Activated CD8-positive, alpha-beta memory T cell treated with anti-CD3 and anti-CD28 coated beads for 36 hours (primary cell): ENCODE measurements around the gene DNAH3. TPM values are rescaled to one million over a fixed set of nuclear protein-coding genes. Genes with fewer than 3 reads are reported as not detected.
"Not testable (repeated sequence)": the region's sequence is repeated elsewhere in the genome, so short reads cannot be mapped to it uniquely, and the experiment has no call there.

Experiments used
- CTCF ChIA-PET: fragments of 350-600 bp; sonication (Branson Sonifier 250); formaldehyde crosslinking; loops from one replicate; lab custom pipeline; 2021; ENCODE audit warnings: antibody characterized with exemption; lab: Charles Lee
- POLR2A ChIA-PET: fragments of 350-600 bp; sonication (Branson Sonifier 250); formaldehyde crosslinking; loops from one replicate; lab custom pipeline; 2021; ENCODE audit warnings: antibody characterized with exemption; lab: Charles Lee
- total RNA-seq, 2 experiments: library from RNA; stranded (reverse); gene quantifications; one replicate each; pipeline ENCODE4 v1.2.3, GENCODE V29; 2021

Gene DNAH3
- total RNA-seq, 2 experiments from 2014 or later, result 0.02 TPM

DNA sequence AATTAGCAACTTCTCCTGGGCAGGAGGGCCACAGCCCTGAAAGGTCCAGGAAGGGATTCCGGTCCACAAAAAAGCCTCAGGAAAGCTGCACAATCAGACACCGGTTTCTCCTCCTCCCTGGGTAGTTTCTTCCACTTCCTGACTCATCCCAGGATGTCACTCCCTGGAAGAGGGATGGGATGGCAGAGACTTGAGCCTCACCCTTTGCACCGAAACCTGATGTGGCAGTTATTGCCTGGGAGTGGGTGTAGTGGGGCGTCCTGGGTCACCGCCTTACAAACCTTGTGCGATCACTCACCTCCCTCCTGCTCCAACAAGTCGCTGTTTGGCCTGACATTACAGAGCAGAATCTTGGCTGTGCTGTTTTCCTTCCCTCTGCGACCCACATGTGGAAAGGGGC lies 179.2 kb downstream of the DNAH3 start:
- ChIA-PET CTCF (no interaction called here), POLR2A (no interaction called here)

DNA sequence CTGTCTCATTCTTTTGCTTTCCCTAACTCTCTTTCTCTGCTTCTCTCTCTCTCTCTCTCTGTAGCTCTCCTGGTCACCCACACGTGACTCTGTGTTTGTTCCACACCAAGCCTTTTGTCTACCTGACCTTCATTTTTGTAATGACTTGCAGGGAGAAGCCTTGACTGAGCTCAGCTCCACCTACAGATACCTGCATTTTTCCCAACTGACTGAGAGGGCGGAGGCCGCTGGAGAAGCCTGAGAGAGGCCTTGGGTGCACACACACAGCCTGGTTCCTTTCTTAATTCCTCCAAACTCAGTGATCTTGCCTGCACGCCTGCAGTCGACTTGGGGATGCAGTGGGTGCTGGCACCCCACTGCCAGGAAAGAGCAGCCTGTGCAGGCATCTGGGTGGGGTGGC lies 181.3 kb downstream of the DNAH3 start:
- POLR2A ChIA-PET, result interaction anchor here (0.6 kb wide), 1 partner anchor 34 kb away, joined by 3 read pairs; no protein-coding TSS in a partner anchor
- CTCF ChIA-PET, result no interaction called here

DNA sequence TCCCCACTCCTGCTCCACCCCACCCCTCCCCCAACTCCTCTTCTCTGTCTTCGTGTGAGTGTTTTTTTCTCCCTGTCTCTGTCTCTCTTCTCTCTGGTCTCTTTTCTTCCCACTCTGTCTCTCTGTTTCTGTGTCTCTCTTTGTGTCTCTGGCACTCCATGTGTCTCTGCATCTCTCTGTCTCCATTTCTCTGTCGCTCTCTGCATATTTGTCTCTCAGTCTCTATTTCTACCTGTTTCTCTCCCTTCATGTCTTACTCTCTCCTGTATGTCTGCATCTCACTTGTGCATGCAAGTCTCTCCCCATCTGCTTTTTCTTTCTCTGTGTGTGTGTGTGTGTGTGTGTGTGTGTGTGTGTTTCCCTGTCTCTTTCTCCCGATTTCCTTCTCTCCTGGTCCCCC lies 181.9 kb downstream of the DNAH3 start:
- ChIA-PET POLR2A (no interaction called here), CTCF (no interaction called here)

DNA sequence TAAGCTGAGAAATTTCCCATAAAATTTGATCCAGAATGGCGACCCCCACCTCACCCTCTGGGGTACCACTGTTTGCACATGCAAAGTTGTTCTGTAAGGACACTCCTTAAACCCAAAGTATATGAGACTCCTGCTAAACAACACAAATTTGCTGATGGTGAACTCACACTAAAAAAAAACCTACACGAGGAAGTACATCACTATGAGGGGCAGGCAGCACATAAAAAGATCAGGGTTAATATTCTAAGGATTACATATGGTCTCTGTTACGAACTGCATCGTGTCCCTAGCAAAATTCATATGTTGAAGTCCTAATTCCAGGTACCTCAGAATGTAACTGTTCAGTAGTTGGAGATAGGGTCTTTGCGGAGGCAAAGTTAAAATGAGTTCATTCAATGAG lies 189.7 kb downstream of the DNAH3 start:
- ChIA-PET CTCF (interaction anchor here (0.9 kb wide), 1 partner anchor 41 kb away, joined by 3 read pairs; no protein-coding TSS in a partner anchor), POLR2A (interaction anchor here (0.6 kb wide), 1 partner anchor 21 kb away, joined by 4 read pairs; no protein-coding TSS in a partner anchor)

- POLR2A ChIA-PET, result no interaction called here
- CTCF ChIA-PET, result no interaction called here
These were observed 193.5 kb downstream of the DNAH3 start for GRCh38 chr16:20957153-20957552.

GRCh38 chr16:20956319-20956718 lies 194.3 kb downstream of the DNAH3 start:
- POLR2A ChIA-PET, result no interaction called here

DNA sequence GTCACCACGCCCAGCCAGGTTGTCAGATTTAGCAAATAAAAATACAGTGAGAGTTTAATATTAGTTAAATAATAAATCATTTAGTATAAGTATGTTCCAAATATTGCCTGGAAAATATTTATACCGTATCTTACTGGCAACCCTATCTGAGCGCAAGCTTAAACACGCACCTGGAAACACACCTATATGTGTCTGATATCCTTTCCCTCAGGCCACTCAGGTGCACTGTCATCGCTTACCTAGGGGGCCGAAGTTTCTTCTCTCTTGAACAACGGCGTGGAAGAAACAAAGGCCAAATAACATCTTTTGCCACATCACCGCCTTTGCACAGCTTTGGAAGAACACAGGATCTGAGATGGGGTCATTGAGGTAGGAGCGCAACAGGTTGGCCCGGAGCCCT lies 196.1 kb downstream of the DNAH3 start:
- POLR2A ChIA-PET, result no interaction called here

More at GRCh38 chr16:20956319-20956718, 194.3 kb downstream of the DNAH3 start:
- CTCF ChIA-PET, result no interaction called here

DNA sequence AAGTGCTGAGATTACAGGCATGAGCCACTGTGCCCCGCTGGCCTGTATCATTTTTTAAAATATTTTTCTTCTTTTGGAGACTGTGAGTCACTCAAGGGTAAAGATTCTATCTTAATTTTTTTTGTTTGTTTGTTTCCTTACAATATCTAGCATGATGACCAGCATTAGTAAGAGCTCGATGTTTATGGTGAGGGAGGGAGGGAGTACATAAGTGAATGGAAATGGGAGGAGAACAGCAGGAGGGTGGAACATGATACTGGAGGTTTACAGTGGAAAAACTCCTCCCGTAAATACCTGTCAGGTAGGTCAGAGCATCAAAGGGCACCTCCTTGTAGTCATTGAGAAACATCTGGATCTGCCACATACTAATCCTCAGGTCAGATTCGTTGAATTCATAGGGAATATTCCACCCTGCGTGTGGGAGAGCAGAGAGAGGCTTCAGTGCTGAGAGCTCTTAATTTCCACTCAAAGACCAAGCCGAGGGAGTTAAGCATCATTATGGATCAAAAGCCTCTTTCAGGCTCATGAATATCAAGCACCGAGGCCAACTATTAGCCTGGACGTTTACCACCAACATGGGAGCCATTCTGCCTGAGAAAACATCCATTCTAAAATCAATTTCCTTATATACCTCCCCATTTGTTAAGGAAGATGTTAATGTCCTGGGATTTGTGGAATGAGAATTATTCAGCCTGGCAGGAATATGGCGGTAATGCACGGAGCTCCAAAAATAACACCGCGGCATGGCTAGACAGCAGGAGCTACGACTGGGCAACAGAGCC lies 198.3 kb downstream of the DNAH3 start:
- POLR2A ChIA-PET, result no interaction called here
- CTCF ChIA-PET, result interaction anchor here (0.7 kb wide), 1 partner anchor 102 kb away, joined by 3 read pairs; no protein-coding TSS in a partner anchor

More for the DNA sequence above, 196.1 kb downstream of the DNAH3 start:
- CTCF ChIA-PET, result interaction anchor here (0.7 kb wide), 1 partner anchor 11 kb away, joined by 3 read pairs; no protein-coding TSS in a partner anchor

- CTCF ChIA-PET, result no interaction called here
- POLR2A ChIA-PET, result no interaction called here
These were observed 200.4 kb downstream of the DNAH3 start for GRCh38 chr16:20950294-20950693.

DNA sequence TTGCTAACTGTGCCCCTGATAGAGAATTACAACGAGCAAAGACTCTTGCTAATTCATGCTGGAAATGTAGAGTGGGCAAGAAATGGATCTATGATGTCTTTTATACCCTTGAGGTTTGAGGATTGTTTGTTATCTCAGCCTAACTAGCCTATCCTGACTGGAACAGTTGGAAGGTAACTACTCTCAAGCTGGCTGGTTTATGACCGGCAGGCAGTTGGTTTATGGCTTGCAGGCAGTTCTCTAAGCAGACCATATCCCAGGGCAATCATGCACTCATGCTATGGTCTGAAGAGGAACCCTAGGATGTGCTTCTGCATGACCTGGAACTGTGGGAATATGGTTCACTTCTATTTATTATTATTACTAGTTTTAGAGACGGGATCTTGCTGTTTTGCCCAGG lies 201.0 kb downstream of the DNAH3 start:
- ChIA-PET POLR2A (no interaction called here), CTCF (no interaction called here)

GRCh38 chr16:20948444-20948843 lies 202.2 kb downstream of the DNAH3 start:
- ChIA-PET CTCF (no interaction called here), POLR2A (interaction anchor here (0.7 kb wide), 1 partner anchor 43 kb away, joined by 3 read pairs; no protein-coding TSS in a partner anchor)

- ChIA-PET CTCF (no interaction called here), POLR2A (no interaction called here)
These were observed 204.5 kb downstream of the DNAH3 start for GRCh38 chr16:20946015-20946629.

DNA sequence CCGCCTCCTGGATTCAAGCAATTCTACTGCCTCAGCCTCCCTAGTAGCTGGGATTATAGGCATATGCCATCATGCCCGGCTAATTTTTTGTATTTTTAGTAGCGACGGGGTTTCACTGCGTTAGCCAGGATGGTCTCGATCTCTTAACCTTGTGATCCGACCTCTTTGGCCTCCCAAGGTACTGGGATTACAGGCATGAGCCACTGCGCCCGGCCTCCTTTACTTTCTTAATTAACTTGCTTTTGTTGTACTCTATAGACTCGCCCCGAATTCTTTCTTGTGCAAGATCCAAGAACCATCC lies 205.1 kb downstream of the DNAH3 start:
- CTCF ChIA-PET, POLR2A ChIA-PET: not testable (repeated sequence)

GRCh38 chr16:20944861-20945574 lies 205.6 kb downstream of the DNAH3 start:
- POLR2A ChIA-PET, result interaction anchor here (0.6 kb wide), 1 partner anchor 34 kb away, joined by 3 read pairs; no protein-coding TSS in a partner anchor
- CTCF ChIA-PET, result interaction anchor here (0.7 to 1.0 kb wide), 2 partner anchors 98 to 157 kb away, joined by 3 read pairs; no protein-coding TSS in a partner anchor

GRCh38 chr16:20942256-20942655 lies 208.4 kb downstream of the DNAH3 start:
- ChIA-PET CTCF (interaction anchor here (2.1 kb wide), 1 partner anchor 92 kb away, joined by 6 read pairs; no protein-coding TSS in a partner anchor), POLR2A (no interaction called here)

GRCh38 chr16:20941636-20941926 lies 209.1 kb downstream of the DNAH3 start:
- ChIA-PET CTCF (no interaction called here), POLR2A (no interaction called here)

DNA sequence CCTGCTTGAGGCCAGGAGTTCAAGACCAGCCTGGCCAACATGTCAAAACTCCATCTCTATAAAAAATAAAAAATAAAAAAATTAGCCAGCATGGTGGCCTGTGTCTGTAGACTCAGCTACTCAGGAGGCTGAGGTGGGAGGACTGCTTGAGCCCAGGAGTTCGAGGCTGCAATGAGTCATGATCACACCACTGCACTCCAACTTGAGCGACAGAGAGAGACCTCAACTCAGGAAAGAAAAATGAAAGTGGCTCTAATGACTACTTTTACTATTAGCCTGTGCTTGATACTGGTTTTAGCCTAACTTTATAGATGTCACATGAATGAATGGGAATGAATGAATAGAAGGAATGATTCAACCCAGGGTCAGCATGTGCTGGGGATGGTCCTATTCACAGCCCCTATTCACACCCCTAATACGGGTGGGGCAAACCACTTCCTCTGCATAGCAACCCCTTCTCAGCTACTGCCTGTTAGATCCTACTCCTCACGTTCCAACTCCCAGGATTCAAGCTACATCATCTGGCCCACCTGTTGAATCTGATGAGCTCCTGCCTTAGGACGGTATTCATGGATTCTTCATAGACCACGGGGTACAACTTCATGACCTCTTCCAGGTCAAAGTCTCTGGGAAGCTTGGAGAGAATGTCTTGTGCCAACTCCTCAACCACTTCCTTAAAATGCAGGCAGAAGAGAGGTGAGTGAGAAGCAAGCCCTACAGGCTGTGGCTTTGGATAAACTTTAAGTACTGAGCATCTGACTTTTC lies 209.6 kb downstream of the DNAH3 start:
- ChIA-PET POLR2A (no interaction called here), CTCF (no interaction called here)

DNA sequence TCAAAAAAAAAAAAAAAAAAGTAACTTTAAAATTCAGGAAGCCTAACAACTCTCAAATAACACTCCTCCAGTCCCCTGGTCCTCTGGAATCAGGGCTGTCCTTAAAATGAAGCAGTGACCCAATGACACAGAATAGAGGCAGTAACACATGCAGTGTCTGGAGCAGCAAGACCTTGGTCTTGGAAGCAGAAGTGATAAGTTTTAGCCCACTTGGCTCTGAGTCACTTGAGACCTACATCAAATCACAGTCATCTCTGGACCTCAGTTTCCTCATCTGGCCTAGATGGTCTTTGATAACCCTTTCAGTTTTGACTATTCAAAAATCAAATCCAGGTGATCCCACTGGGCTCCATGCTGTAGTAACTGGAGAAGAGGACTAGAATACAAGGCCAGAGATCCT lies 211.0 kb downstream of the DNAH3 start:
- POLR2A ChIA-PET, result no interaction called here
- CTCF ChIA-PET, result interaction anchor here (1.5 kb wide), 1 partner anchor 89 kb away, joined by 6 read pairs; no protein-coding TSS in a partner anchor

GRCh38 chr16:20938426-20938825 lies 212.2 kb downstream of the DNAH3 start:
- CTCF ChIA-PET, result interaction anchor here (0.7 to 1.5 kb wide), 3 partner anchors 67 to 1367 kb away, joined by 4 to 6 read pairs (median 4); no protein-coding TSS in a partner anchor
- POLR2A ChIA-PET, result interaction anchor here (0.6 to 0.9 kb wide), 4 partner anchors 26 to 55 kb away, joined by 3 to 16 read pairs (median 4); partner anchors contain the start of genes DCUN1D3 and LYRM1
